Neural cell (in vitro differentiated cells): ENCODE measurements around the gene IMPA2. TPM values are rescaled to one million over a fixed set of nuclear protein-coding genes. Genes with fewer than 3 reads are reported as not detected.

Source experiments
- H2AFZ ChIP-seq: fragments of 200-600, 300-800 bp; sonication (generic), shearing (Covaris generic); 2 replicates; pipeline ENCODE4 v1.6.0; 2014; ENCODE audit warnings: low read depth, mild to moderate bottlenecking, antibody characterized with exemption, low read length, moderate library complexity
- H3F3A ChIP-seq: fragments of 200-600 bp; shearing (Covaris generic); 2 replicates; pipeline ENCODE4 v1.6.1; 2016; ENCODE audit warnings: mild to moderate bottlenecking, moderate library complexity, mixed read lengths, antibody characterized with exemption, low read length; ENCODE audit not compliant: insufficient read depth, poor library complexity, severe bottlenecking
- H3K27ac ChIP-seq: fragments of 200-600, 300-800 bp; sonication (generic), shearing (Covaris generic); 2 replicates; pipeline ENCODE4 v1.5.1; 2014; ENCODE audit warnings: mild to moderate bottlenecking, low read length, moderate library complexity
- H3K27me3 ChIP-seq: fragments of 300-800, 200-600 bp; sonication (generic), shearing (Covaris generic); 2 replicates; pipeline ENCODE4 v1.6.0; 2014; ENCODE audit warnings: mild to moderate bottlenecking, low read depth, low read length, moderate library complexity; ENCODE audit not compliant: insufficient read depth
- H3K36me3 ChIP-seq: fragments of 300-800, 200-600 bp; sonication (generic), shearing (Covaris generic); 2 replicates; pipeline ENCODE4 v1.5.1; 2014; ENCODE audit warnings: mild to moderate bottlenecking, antibody characterized with exemption, low read length, moderate library complexity; ENCODE audit not compliant: insufficient read depth
- H3K4me2 ChIP-seq: fragments of 300-800, 200-600 bp; sonication (generic), shearing (Covaris generic); 2 replicates; pipeline ENCODE4 v1.6.0; 2014; ENCODE audit warnings: mild to moderate bottlenecking, low read length
- H3K4me3 ChIP-seq: fragments of 300-800, 200-600 bp; sonication (generic), shearing (Covaris generic); 2 replicates; pipeline ENCODE4 v1.5.1; 2014; ENCODE audit warnings: mild to moderate bottlenecking, low read length, moderate library complexity
- H3K79me2 ChIP-seq: fragments of 200-600 bp; shearing (Covaris generic); replicated peaks from 2 replicates; pipeline ENCODE4 v1.6.0; 2014; ENCODE audit warnings: mild to moderate bottlenecking, low read length, moderate library complexity; ENCODE audit not compliant: insufficient read depth
- H3K9ac ChIP-seq: fragments of 300-800, 200-600 bp; sonication (generic), shearing (Covaris generic); 2 replicates; pipeline ENCODE4 v1.6.1; 2016; ENCODE audit warnings: mild to moderate bottlenecking, low read length, mixed read lengths
- H3K9me2 ChIP-seq: fragments of 200-600 bp; shearing (Covaris generic); 2 replicates; pipeline ENCODE4 v1.6.1; 2016; ENCODE audit warnings: mild to moderate bottlenecking, low read length, mixed read lengths; ENCODE audit not compliant: insufficient read depth
- H3K9me3 ChIP-seq: fragments of 200-600, 300-800 bp; sonication (generic), shearing (Covaris generic); 2 replicates; pipeline ENCODE4 v1.6.1; 2016; ENCODE audit warnings: mild to moderate bottlenecking, mixed run types, low read length, moderate library complexity, mixed read lengths
- H4K20me1 ChIP-seq: fragments of 200-600 bp; shearing (Covaris generic); 2 replicates; pipeline ENCODE4 v1.6.1; 2016; ENCODE audit warnings: mild to moderate bottlenecking, mixed run types; ENCODE audit not compliant: insufficient read depth
- CTCF ChIP-seq: fragments of 450-650 bp; IDR thresholded peaks from 2 replicates; pipeline ENCODE4 v1.5.1; 2014; ENCODE audit warnings: antibody characterized with exemption, mild to moderate bottlenecking, moderate library complexity; ENCODE audit not compliant: poor library complexity, severe bottlenecking
- EP300 ChIP-seq: fragments of 450-650 bp; conservative IDR thresholded peaks from 2 replicates; pipeline ENCODE4 v1.6.1; 2014; ENCODE audit warnings: antibody characterized with exemption, mild to moderate bottlenecking, moderate library complexity; ENCODE audit not compliant: poor library complexity, severe bottlenecking
- EZH2 ChIP-seq: fragments of 200-600, 300-800 bp; shearing (Covaris generic), sonication (generic); IDR thresholded peaks from 2 replicates; pipeline ENCODE4 v1.6.1; 2014; ENCODE audit warnings: antibody characterized with exemption, low read length, borderline replicate concordance, mild to moderate bottlenecking; ENCODE audit not compliant: insufficient read depth, poor library complexity, severe bottlenecking
- MXI1 ChIP-seq: fragments of 450-650 bp; conservative IDR thresholded peaks from 2 replicates; pipeline ENCODE4 v1.6.1; 2014; ENCODE audit warnings: antibody characterized with exemption, mild to moderate bottlenecking; ENCODE audit not compliant: poor library complexity, severe bottlenecking
- POLR2AphosphoS5 ChIP-seq: IDR thresholded peaks from 2 replicates; pipeline ENCODE4 v1.6.1; 2012
- RAD21 ChIP-seq: fragments of 450-650 bp; conservative IDR thresholded peaks from 2 replicates; pipeline ENCODE4 v1.6.1; 2014; ENCODE audit warnings: antibody characterized with exemption, mild to moderate bottlenecking, moderate library complexity
- REST ChIP-seq: IDR thresholded peaks from 2 replicates; pipeline ENCODE4 v1.6.1; 2012; ENCODE audit warnings: borderline replicate concordance
- SMC3 ChIP-seq: fragments of 450-650 bp; conservative IDR thresholded peaks from 2 replicates; pipeline ENCODE4 v1.6.1; 2014; ENCODE audit warnings: antibody characterized with exemption, mild to moderate bottlenecking, moderate library complexity; ENCODE audit not compliant: poor library complexity
- TAF1 ChIP-seq: IDR thresholded peaks from 2 replicates; pipeline ENCODE4 v1.6.1; 2012; ENCODE audit warnings: low read depth
- polyA plus RNA-seq: library from polyadenylated mRNA; depleted of rRNA; stranded (reverse); fragments of >200 nt; gene quantifications from 2 replicates; pipeline ENCODE4 v1.2.3, GENCODE V29; 2014

IMPA2 gene
- polyA plus RNA-seq, 1 donor from 2014 or later = 2.7 TPM

GRCh38 chr18:11982981-11983380 is 1.7 kb downstream of the IMPA2 start:
- H3K9ac ChIP-seq = no peak overlapping the region
- H3K4me3 ChIP-seq = no peak overlapping the region
- H3K27me3 ChIP-seq = peaks cover 32% of the 10 kb centered on the region
- no peak overlapping the region for H3K4me2 ChIP-seq
- no peak overlapping the region for H3K27ac ChIP-seq
- no peak overlapping the region for H2AFZ ChIP-seq
- no peaks in the 10 kb centered on the region for H3F3A ChIP-seq
- no peaks in the 10 kb centered on the region for H3K36me3 ChIP-seq
- H4K20me1 ChIP-seq = no peaks in the 10 kb centered on the region
- TF ChIP-seq TAF1 (no peak), MXI1 (no peak), EZH2 (no peak), CTCF (no peak), RAD21 (no peak), REST (no peak), SMC3 (no peak), POLR2AphosphoS5 (no peak), EP300 (no peak)
- H3K9me2 ChIP-seq = no peaks in the 10 kb centered on the region
- no peaks in the 10 kb centered on the region for H3K9me3 ChIP-seq
- no peaks in the 10 kb centered on the region for H3K79me2 ChIP-seq

- Histone ChIP-seq H3F3A (no peaks in the 10 kb centered on the region), H4K20me1 (no peaks in the 10 kb centered on the region), H3K27ac (no peak overlapping the region), H3K9me3 (no peaks in the 10 kb centered on the region), H3K36me3 (no peaks in the 10 kb centered on the region), H2AFZ (no peak overlapping the region), H3K9me2 (no peaks in the 10 kb centered on the region), H3K4me2 (no peak overlapping the region), H3K79me2 (no peaks in the 10 kb centered on the region), H3K4me3 (no peak overlapping the region), H3K9ac (no peak overlapping the region), H3K27me3 (peaks cover 32% of the 10 kb centered on the region)
- TF ChIP-seq RAD21 (no peak), EP300 (no peak), REST (no peak), POLR2AphosphoS5 (no peak), SMC3 (no peak), TAF1 (no peak), MXI1 (no peak), EZH2 (no peak), CTCF (no peak)
Measured at GRCh38 chr18:11983592-11983991, 2.3 kb downstream of the IMPA2 start.
